Measurements from ENCODE around the gene ZNF557.

DNA sequence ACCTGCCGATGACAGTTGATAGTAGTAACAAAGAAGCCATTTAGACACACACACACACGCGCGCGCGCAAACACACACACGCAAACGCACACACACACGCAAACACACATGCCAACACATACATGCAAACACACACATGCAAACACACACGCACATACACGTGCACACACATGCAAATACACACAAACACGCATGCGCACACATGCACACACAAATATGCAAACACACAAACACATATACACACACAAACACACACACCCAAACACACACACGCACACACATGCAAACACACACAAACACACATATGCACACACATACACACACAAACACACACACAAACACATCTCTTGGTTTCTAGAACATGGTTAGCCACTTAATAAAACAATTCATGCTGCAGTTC lies 50.1 kb downstream of the ZNF557 start:
- TF ChIP-seq, protein P1, sequence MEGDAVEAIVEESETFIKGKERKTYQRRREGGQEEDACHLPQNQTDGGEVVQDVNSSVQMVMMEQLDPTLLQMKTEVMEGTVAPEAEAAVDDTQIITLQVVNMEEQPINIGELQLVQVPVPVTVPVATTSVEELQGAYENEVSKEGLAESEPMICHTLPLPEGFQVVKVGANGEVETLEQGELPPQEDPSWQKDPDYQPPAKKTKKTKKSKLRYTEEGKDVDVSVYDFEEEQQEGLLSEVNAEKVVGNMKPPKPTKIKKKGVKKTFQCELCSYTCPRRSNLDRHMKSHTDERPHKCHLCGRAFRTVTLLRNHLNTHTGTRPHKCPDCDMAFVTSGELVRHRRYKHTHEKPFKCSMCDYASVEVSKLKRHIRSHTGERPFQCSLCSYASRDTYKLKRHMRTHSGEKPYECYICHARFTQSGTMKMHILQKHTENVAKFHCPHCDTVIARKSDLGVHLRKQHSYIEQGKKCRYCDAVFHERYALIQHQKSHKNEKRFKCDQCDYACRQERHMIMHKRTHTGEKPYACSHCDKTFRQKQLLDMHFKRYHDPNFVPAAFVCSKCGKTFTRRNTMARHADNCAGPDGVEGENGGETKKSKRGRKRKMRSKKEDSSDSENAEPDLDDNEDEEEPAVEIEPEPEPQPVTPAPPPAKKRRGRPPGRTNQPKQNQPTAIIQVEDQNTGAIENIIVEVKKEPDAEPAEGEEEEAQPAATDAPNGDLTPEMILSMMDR (IDR thresholded peaks at IDR 0.05 in 8 of 11, conservative IDR thresholded peaks at IDR 0.05 in 3 of 11) = no peak
- no peak for TF ChIP-seq POLR2A (IDR thresholded peaks at IDR 0.05)
